ENCODE results near the gene MME. TPM values are rescaled to one million over a fixed set of nuclear protein-coding genes. Genes with fewer than 3 reads are reported as not detected.
"Not testable (repeated sequence)": the region's sequence is repeated elsewhere in the genome, so short reads cannot be mapped to it uniquely, and the experiment has no call there.

Gene MME
- total RNA-seq, 1 experiment from 2014 or later = 622 TPM

- DNase-seq (ENCODE audit: low spot score) = no peak
- in situ Hi-C loops (cut with HindIII; ENCODE audit: low sequenced_read_pairs) = no loop called here
Observed at GRCh38 chr3:155079468-155079745, 712 bp upstream of the MME start.

GRCh38 chr3:155080692-155081091 lies 573 bp downstream of the MME start:
- DNase-seq (ENCODE audit: low spot score) = no peak
- in situ Hi-C loops (cut with HindIII; ENCODE audit: low sequenced_read_pairs) = no loop called here

GRCh38 chr3:155083313-155083905 lies 3.3 kb downstream of the MME start:
- in situ Hi-C loops (cut with HindIII; ENCODE audit: low sequenced_read_pairs) = no loop called here

GRCh38 chr3:155084567-155084966 lies 4.4 kb downstream of the MME start:
- DNase-seq (ENCODE audit: low spot score) = no peak
- in situ Hi-C loops (cut with HindIII; ENCODE audit: low sequenced_read_pairs) = no loop called here

More at GRCh38 chr3:155083313-155083905, 3.3 kb downstream of the MME start:
- DNase-seq (ENCODE audit: low spot score) = no peak

- in situ Hi-C loops (cut with HindIII; ENCODE audit: low sequenced_read_pairs) = no loop called here
Observed at GRCh38 chr3:155086051-155086450, 5.9 kb downstream of the MME start.

GRCh38 chr3:155088706-155089345 lies 8.7 kb downstream of the MME start:
- in situ Hi-C loops (cut with HindIII; ENCODE audit: low sequenced_read_pairs) = no loop called here
- DNase-seq (ENCODE audit: low spot score) = no peak

More at GRCh38 chr3:155086051-155086450, 5.9 kb downstream of the MME start:
- DNase-seq (ENCODE audit: low spot score) = no peak

- in situ Hi-C loops (cut with HindIII; ENCODE audit: low sequenced_read_pairs) = no loop called here
Observed at GRCh38 chr3:155089495-155089894, 9.4 kb downstream of the MME start.

GRCh38 chr3:155093261-155093660 lies 13.1 kb downstream of the MME start:
- in situ Hi-C loops (cut with HindIII; ENCODE audit: low sequenced_read_pairs) = no loop called here
- DNase-seq (ENCODE audit: low spot score) = no peak

More at GRCh38 chr3:155089495-155089894, 9.4 kb downstream of the MME start:
- no peak for DNase-seq (ENCODE audit: low spot score)

GRCh38 chr3:155096303-155097008 lies 16.3 kb downstream of the MME start:
- no peak for DNase-seq (ENCODE audit: low spot score)
- in situ Hi-C loops (cut with HindIII; ENCODE audit: low sequenced_read_pairs) = no loop called here

- DNase-seq (ENCODE audit: low spot score) = no peak
- in situ Hi-C loops (cut with HindIII; ENCODE audit: low sequenced_read_pairs) = no loop called here
Observed at GRCh38 chr3:155097009-155097349, 16.9 kb downstream of the MME start.

GRCh38 chr3:155101398-155101797 lies 21.3 kb downstream of the MME start:
- in situ Hi-C loops (cut with HindIII; ENCODE audit: low sequenced_read_pairs) = no loop called here
- no peak for DNase-seq (ENCODE audit: low spot score)

GRCh38 chr3:155102329-155102728 lies 22.2 kb downstream of the MME start:
- in situ Hi-C loops (cut with HindIII; ENCODE audit: low sequenced_read_pairs) = no loop called here
- no peak for DNase-seq (ENCODE audit: low spot score)

GRCh38 chr3:155103686-155104085 lies 23.6 kb downstream of the MME start:
- in situ Hi-C loops (cut with HindIII; ENCODE audit: low sequenced_read_pairs) = no loop called here
- no peak for DNase-seq (ENCODE audit: low spot score)

GRCh38 chr3:155106119-155106518 lies 26.0 kb downstream of the MME start:
- in situ Hi-C loops (cut with HindIII; ENCODE audit: low sequenced_read_pairs) = no loop called here
- no peak for DNase-seq (ENCODE audit: low spot score)

- no peak for DNase-seq (ENCODE audit: low spot score)
- in situ Hi-C loops (cut with HindIII; ENCODE audit: low sequenced_read_pairs) = no loop called here
Observed at GRCh38 chr3:155110022-155110421, 29.9 kb downstream of the MME start.

GRCh38 chr3:155110996-155111901 lies 31.1 kb downstream of the MME start:
- in situ Hi-C loops (cut with HindIII; ENCODE audit: low sequenced_read_pairs) = no loop called here
- DNase-seq (ENCODE audit: low spot score) = no peak

- in situ Hi-C loops (cut with HindIII; ENCODE audit: low sequenced_read_pairs) = no loop called here
- no peak for DNase-seq (ENCODE audit: low spot score)
Observed at GRCh38 chr3:155111971-155112370, 31.9 kb downstream of the MME start.

- DNase-seq (ENCODE audit: low spot score) = no peak
- in situ Hi-C loops (cut with HindIII; ENCODE audit: low sequenced_read_pairs) = no loop called here
Observed at GRCh38 chr3:155112661-155113389, 32.7 kb downstream of the MME start.

- in situ Hi-C loops (cut with HindIII; ENCODE audit: low sequenced_read_pairs); DNase-seq (ENCODE audit: low spot score): not testable (repeated sequence)
Observed at GRCh38 chr3:155124745-155125144, 44.6 kb downstream of the MME start.
